H1 (cell line): Measurements from ENCODE around the gene CABLES2. TPM values are rescaled to one million over a fixed set of nuclear protein-coding genes. Genes with fewer than 3 reads are reported as not detected.

ENCODE experiments used
- CTCF ChIA-PET: fragments of 300-600 bp; sonication (Branson Sonifier 250); formaldehyde crosslinking; loops from one replicate; lab custom pipeline; 2021; ENCODE audit not compliant: partially characterized antibody; lab: Charles Lee
- POLR2A ChIA-PET: fragments of 300-600 bp; sonication (Branson Sonifier 250); formaldehyde crosslinking; loops from one replicate; lab custom pipeline; 2021; ENCODE audit warnings: inconsistent platforms; ENCODE audit not compliant: partially characterized antibody; lab: Charles Lee
- DNase-seq, 2 experiments: peaks; one replicate each; pipeline versions ENCODE4 v3.0.0 to v3.0.0-alpha.2; 2010 to 2022; ENCODE audit warnings: low spot score in 2 of 2, low read depth in 1 of 2, mixed read lengths in 1 of 2
- FAIRE-seq: peaks from 2 replicates; lab custom pipeline; 2011; peaks lifted over from hg19 to GRCh38; lab: Jason Lieb, UNC
- H2AFZ ChIP-seq: 2 replicates; pipeline ENCODE4 v1.8.1; 2012; ENCODE audit warnings: low read length, inconsistent platforms
- H2AK5ac ChIP-seq: 2 replicates; pipeline ENCODE4 v1.6.1; 2013; ENCODE audit warnings: low read depth, low read length
- H2BK120ac ChIP-seq: replicated peaks from 2 replicates; pipeline ENCODE3; 2013; ENCODE audit warnings: low read depth, low read length, inconsistent platforms
- H2BK12ac ChIP-seq: 2 replicates; pipeline ENCODE4 v1.6.1; 2013; ENCODE audit warnings: low read depth, low read length
- H2BK15ac ChIP-seq: 2 replicates; pipeline ENCODE4 v1.6.1; 2013; ENCODE audit warnings: low read length
- H2BK20ac ChIP-seq: 2 replicates; pipeline ENCODE4 v1.6.1; 2013; ENCODE audit warnings: low read length
- H2BK5ac ChIP-seq: 2 replicates; pipeline ENCODE4 v1.6.1; 2013; ENCODE audit warnings: low read depth, low read length
- H3K14ac ChIP-seq: 2 replicates; pipeline ENCODE4 v1.6.1; 2013; ENCODE audit warnings: inconsistent platforms; ENCODE audit not compliant: insufficient read length
- H3K18ac ChIP-seq: 2 replicates; pipeline ENCODE4 v1.6.1; 2013; ENCODE audit warnings: low read length; ENCODE audit errors: extremely low read depth
- H3K23ac ChIP-seq: 2 replicates; pipeline ENCODE4 v1.6.1; 2013; ENCODE audit warnings: inconsistent platforms; ENCODE audit not compliant: insufficient read length
- H3K23me2 ChIP-seq: 2 replicates; pipeline ENCODE4 v1.6.1; 2013; ENCODE audit warnings: low read depth, low read length
- H3K27ac ChIP-seq: 2 replicates; pipeline ENCODE4 v1.6.1; 2011; ENCODE audit warnings: low read depth, low read length, inconsistent platforms
- H3K27me3 ChIP-seq, 4 experiments: replicated peaks in 1 of 4; 1 replicate in 1 of 4; 2 replicates in 3 of 4; pipeline versions ENCODE4 v1.6.1 to v1.8.1; 2011 to 2013; ENCODE audit warnings: low read length in 3 of 4, mild to moderate bottlenecking in 3 of 4, inconsistent platforms in 2 of 4, mixed read lengths in 2 of 4, moderate library complexity in 1 of 4; ENCODE audit not compliant: control insufficient read depth in 3 of 4, insufficient read depth in 3 of 4; ENCODE audit errors: extremely low read depth in 1 of 4
- H3K36me3 ChIP-seq, 4 experiments: 2 replicates each; pipeline versions ENCODE4 v1.6.1 to v1.8.1; 2011 to 2013; ENCODE audit warnings: mild to moderate bottlenecking in 4 of 4, low read length in 3 of 4, moderate library complexity in 2 of 4, control low read depth in 1 of 4, inconsistent platforms in 1 of 4; ENCODE audit not compliant: insufficient read depth in 4 of 4, control insufficient read depth in 2 of 4
- H3K4ac ChIP-seq: replicated peaks from 2 replicates; pipeline ENCODE3; 2013; ENCODE audit warnings: low read length, low read depth, mixed read lengths, inconsistent platforms; ENCODE audit not compliant: insufficient read length
- H3K4me1 ChIP-seq, 4 experiments: replicated peaks in 1 of 4; 1 replicate in 1 of 4; 2 replicates in 3 of 4; pipeline versions ENCODE4 v1.6.1 to v1.8.1; 2011 to 2013; ENCODE audit warnings: low read length in 3 of 4, inconsistent platforms in 2 of 4, mixed read lengths in 1 of 4; ENCODE audit not compliant: insufficient read depth in 4 of 4, control insufficient read depth in 3 of 4
- H3K4me2 ChIP-seq, 2 experiments: 2 replicates each; pipeline versions ENCODE4 v1.6.1 to v1.8.1; 2011 to 2013; ENCODE audit warnings: low read depth in 2 of 2, low read length in 2 of 2, control low read depth in 1 of 2, inconsistent platforms in 1 of 2, mild to moderate bottlenecking in 1 of 2; ENCODE audit not compliant: insufficient read depth in 1 of 2
- H3K4me3 ChIP-seq, 4 experiments: fragments of 200-600, 300-600 bp in 1 of 4; sonication (generic), shearing (Covaris generic), sonication (Bioruptor Twin) in 1 of 4; 2 replicates each; pipeline versions ENCODE4 v1.5.1 to v1.8.1; 2011 to 2016; ENCODE audit warnings: low read length in 4 of 4, low read depth in 3 of 4, control low read depth in 2 of 4, inconsistent platforms in 2 of 4, mild to moderate bottlenecking in 2 of 4, mixed read lengths in 1 of 4, moderate library complexity in 1 of 4; ENCODE audit not compliant: insufficient read depth in 2 of 4; ENCODE audit errors: extremely low read depth in 1 of 4
- H3K56ac ChIP-seq: replicated peaks from 2 replicates; pipeline ENCODE3; 2013; ENCODE audit warnings: low read depth, mild to moderate bottlenecking, mixed read lengths, low read length, inconsistent platforms; ENCODE audit not compliant: insufficient read length
- H3K79me1 ChIP-seq: 2 replicates; pipeline ENCODE4 v1.6.1; 2013; ENCODE audit warnings: low read depth, low read length, control low read depth
- H3K79me2 ChIP-seq, 2 experiments: 2 replicates each; pipeline versions ENCODE4 v1.6.1 to v1.8.1; 2012 to 2013; ENCODE audit warnings: low read length in 2 of 2, mild to moderate bottlenecking in 2 of 2, inconsistent platforms in 1 of 2; ENCODE audit not compliant: insufficient read depth in 2 of 2, control insufficient read depth in 1 of 2
- H3K9ac ChIP-seq, 4 experiments: replicated peaks in 1 of 4; 1 replicate in 1 of 4; 2 replicates in 3 of 4; pipeline versions ENCODE4 v1.6.1 to v1.8.1; 2011 to 2013; ENCODE audit warnings: low read depth in 3 of 4, low read length in 3 of 4, control low read depth in 2 of 4, mild to moderate bottlenecking in 2 of 4, moderate library complexity in 2 of 4, inconsistent platforms in 1 of 4; ENCODE audit errors: extremely low read depth in 1 of 4
- H3K9me3 ChIP-seq, 2 experiments: 2 replicates each; pipeline versions ENCODE4 v1.6.1 to v1.8.1; 2012 to 2013; ENCODE audit warnings: mild to moderate bottlenecking in 2 of 2, moderate library complexity in 2 of 2, control low read depth in 1 of 2, inconsistent platforms in 1 of 2, low read depth in 1 of 2, low read length in 1 of 2, mixed read lengths in 1 of 2; ENCODE audit not compliant: insufficient read depth in 2 of 2
- H4K20me1 ChIP-seq, 2 experiments: replicated peaks in 1 of 2; 2 replicates each; pipeline versions ENCODE3 to v1.8.1; 2011 to 2013; ENCODE audit warnings: inconsistent platforms in 2 of 2, low read length in 2 of 2, mild to moderate bottlenecking in 1 of 2; ENCODE audit not compliant: insufficient read depth in 2 of 2, control insufficient read depth in 1 of 2
- H4K5ac ChIP-seq: 2 replicates; pipeline ENCODE4 v1.6.1; 2013; ENCODE audit warnings: low read length, low read depth, mixed read lengths, inconsistent platforms; ENCODE audit not compliant: insufficient read length
- H4K8ac ChIP-seq: 2 replicates; pipeline ENCODE4 v1.8.0; 2013; ENCODE audit warnings: mild to moderate bottlenecking, moderate library complexity, low read length, inconsistent platforms; ENCODE audit not compliant: insufficient read depth; ENCODE audit errors: extremely low read depth
- H4K91ac ChIP-seq: replicated peaks from 2 replicates; pipeline ENCODE3; 2013; ENCODE audit warnings: low read length, mixed read lengths, inconsistent platforms; ENCODE audit not compliant: insufficient read length
- ASH2L ChIP-seq: fragments of 200-600, 300-600 bp; sonication (generic); IDR thresholded peaks from one replicate; pipeline ENCODE4 v1.7.1; 2017; ENCODE audit warnings: low read length
- CBX8 ChIP-seq: fragments of 300-800, 300-1000 bp; sonication (generic); IDR thresholded peaks from 2 replicates; pipeline ENCODE4 v1.7.1; 2016; ENCODE audit warnings: low read depth, low read length, borderline replicate concordance
- GTF2F1 ChIP-seq: IDR thresholded peaks from 2 replicates; pipeline ENCODE4 v1.6.1; 2012; ENCODE audit warnings: low read depth, low read length, improper control_type of control experiment, borderline replicate concordance
- JUN ChIP-seq: IDR thresholded peaks from 2 replicates; pipeline ENCODE4 v1.6.1; 2011; ENCODE audit warnings: low read depth, mild to moderate bottlenecking, improper control_type of control experiment, low read length
- POU5F1 ChIP-seq: IDR thresholded peaks from 2 replicates; pipeline ENCODE4 v1.6.1; 2011; ENCODE audit warnings: low read depth, mild to moderate bottlenecking, low read length, moderate library complexity
- RBBP5 ChIP-seq: IDR thresholded peaks from 2 replicates; pipeline ENCODE4 v1.7.1; 2012; ENCODE audit warnings: low read depth, mild to moderate bottlenecking, inconsistent platforms, low read length, moderate library complexity, borderline replicate concordance
- RNF2 ChIP-seq: fragments of 200-900, 300-1000 bp; sonication (generic); IDR thresholded peaks from 2 replicates; pipeline ENCODE4 v1.7.1; 2016; ENCODE audit warnings: borderline replicate concordance, low read depth, mild to moderate bottlenecking, antibody characterized with exemption, low read length; ENCODE audit not compliant: poor library complexity, severe bottlenecking; ENCODE audit errors: missing control alignments
- RXRA ChIP-seq: IDR thresholded peaks from 2 replicates; pipeline ENCODE4 v1.6.1; 2011; ENCODE audit warnings: low read depth, mild to moderate bottlenecking, low read length, moderate library complexity; ENCODE audit not compliant: insufficient read depth
- SP2 ChIP-seq: IDR thresholded peaks from 2 replicates; pipeline ENCODE4 v1.6.1; 2012; ENCODE audit warnings: mild to moderate bottlenecking, low read length, inconsistent platforms
- YY1 ChIP-seq: IDR thresholded peaks from 2 replicates; pipeline ENCODE4 v1.6.1; 2011; ENCODE audit warnings: low read depth, mild to moderate bottlenecking, low read length
- WGBS, 2 experiments: shearing (Covaris generic) in 1 of 2; methylation state at CpG; one replicate each; pipeline versions ENCODE4 v1.1.6 to v1.1.7; 2013 to 2015; ENCODE audit warnings: low lambda C conversion rate in 2 of 2, mixed read lengths in 2 of 2, inconsistent platforms in 1 of 2, low coverage in 1 of 2, missing lambda C conversion rate in 1 of 2; ENCODE audit not compliant: insufficient replicate concordance in 2 of 2, insufficient coverage in 1 of 2, insufficient read length in 1 of 2; ENCODE audit errors: extremely low coverage in 1 of 2, missing lambda C conversion rate in 1 of 2; 5-methylcytosine and 5-hydroxymethylcytosine counted together
- polyA plus RNA-seq, 7 experiments: library from polyadenylated mRNA; depleted of rRNA in 3 of 7; stranded (reverse) in 5 of 7; unstranded in 2 of 7; fragments of >200 nt in 5 of 7; fragments of 200-250 nt in 2 of 7; gene quantifications; 1 replicate in 5 of 7; 2 replicates in 1 of 7; 4 replicates in 1 of 7; pipeline versions ENCODE4 v1.2.1 to v1.2.3, GENCODE V29; 2011 to 2013; ENCODE audit warnings: missing spikeins in 2 of 7, mixed read lengths in 2 of 7
- total RNA-seq: library from RNA; stranded (reverse); fragmentation: NEBNext Ultra II Directional; extraction: Animal tissue kit (Norgen Biotek cat#: 25700); gene quantifications from 2 replicates; pipeline ENCODE4 v1.2.1, GENCODE V29; 2021

The CABLES2 gene
- total and polyA plus RNA-seq, 2 of the 8 experiments (the other 6 are each of a cell fraction or from before 2014, with no cell fraction given) = 8.0 to 8.8 TPM

GRCh38 chr20:62417981-62418708 is 11.1 kb upstream of the CABLES2 start:
- FAIRE-seq (no peak), DNase-seq (no peak)
- TF ChIP-seq POU5F1 = no peak
- TF ChIP-seq RNF2 = no peak
- no peak for TF ChIP-seq CBX8
- no peak for TF ChIP-seq SP2
- no peak for TF ChIP-seq RXRA
- no peak for TF ChIP-seq ASH2L
- TF ChIP-seq YY1 = no peak
- TF ChIP-seq RBBP5 = no peak
- no peak for TF ChIP-seq JUN
- TF ChIP-seq GTF2F1 = no peak
- H4K8ac ChIP-seq = no peak overlapping the region; the same call in none of the 2 replicates
- H2BK120ac ChIP-seq = no peak overlapping the region
- 90% methylated on average over 24 of the region's 25 CpGs; no CpG with 5 or more reads in 1 of the 2 experiments for WGBS, 2 experiments
- no peak overlapping the region for H2BK12ac ChIP-seq
- H3K18ac ChIP-seq = no peak overlapping the region
- no peak overlapping the region for H2BK20ac ChIP-seq
- H2AK5ac ChIP-seq = no peak overlapping the region
- peaks cover 0 to 8% of the 10 kb centered on the region in 2 experiments for H4K20me1 ChIP-seq
- H3K4me1 ChIP-seq = peaks cover 0 to 4% (median 0%) of the 10 kb centered on the region in 4 experiments; a peak in 1 of 7 replicates
- no peaks in the 10 kb centered on the region for H3K79me1 ChIP-seq
- no peaks in the 10 kb centered on the region for H3K27me3 ChIP-seq
- H3K4me3 ChIP-seq = no peak overlapping the region
- CTCF ChIA-PET = interaction anchor here (1.0 to 3.2 kb wide), 5 partner anchors 8 to 131 kb away, joined by 3 to 14 read pairs (median 9); no protein-coding TSS in a partner anchor
- no peaks in the 10 kb centered on the region; a peak in 1 of 8 replicates for H3K36me3 ChIP-seq
- no peak overlapping the region for H2BK5ac ChIP-seq
- no peak overlapping the region for H4K5ac ChIP-seq
- H3K4ac ChIP-seq = no peak overlapping the region
- no peak overlapping the region for H3K14ac ChIP-seq
- H3K27ac ChIP-seq = no peak overlapping the region
- no peak overlapping the region for H3K23ac ChIP-seq
- H2BK15ac ChIP-seq = no peak overlapping the region
- no peak overlapping the region for H4K91ac ChIP-seq
- H3K9me3 ChIP-seq = no peaks in the 10 kb centered on the region
- H3K9ac ChIP-seq = no peak overlapping the region
- no peak overlapping the region for H3K4me2 ChIP-seq
- no peaks in the 10 kb centered on the region for H3K79me2 ChIP-seq
- no peak overlapping the region for H2AFZ ChIP-seq
- POLR2A ChIA-PET = interaction anchor here (0.6 to 0.7 kb wide), 2 partner anchors 13 to 40 kb away, joined by 3 to 4 read pairs; no protein-coding TSS in a partner anchor
- H3K56ac ChIP-seq = no peak overlapping the region
- H3K23me2 ChIP-seq = no peaks in the 10 kb centered on the region
